Fibroblast of lung (primary cell): ENCODE measurements around the gene CFAP410. TPM values are rescaled to one million over a fixed set of nuclear protein-coding genes. Genes with fewer than 3 reads are reported as not detected.

Experiments used
- DNase-seq, 2 donors: peaks; one replicate each; pipeline versions ENCODE4 v3.0.0 to v3.0.0-alpha.2; 2010; ENCODE audit warnings: low read depth in 2 of 2
- H2AFZ ChIP-seq: 2 replicates; pipeline ENCODE4 v1.5.1; 2012; ENCODE audit warnings: low read length, control low read depth, inconsistent platforms
- H3K27ac ChIP-seq: 2 replicates; pipeline ENCODE4 v1.5.1; 2011; ENCODE audit warnings: low read length, control low read depth; ENCODE audit not compliant: insufficient read depth
- H3K27me3 ChIP-seq: 2 replicates; pipeline ENCODE4 v1.5.1; 2011; ENCODE audit warnings: mild to moderate bottlenecking, low read length; ENCODE audit not compliant: control insufficient read depth, insufficient read depth
- H3K36me3 ChIP-seq: 2 replicates; pipeline ENCODE4 v1.5.1; 2011; ENCODE audit warnings: low read length; ENCODE audit not compliant: control insufficient read depth, insufficient read depth
- H3K4me1 ChIP-seq: 2 replicates; pipeline ENCODE4 v1.5.1; 2011; ENCODE audit warnings: low read length; ENCODE audit not compliant: control insufficient read depth, insufficient read depth; ENCODE audit errors: extremely low read depth
- H3K4me2 ChIP-seq: 2 replicates; pipeline ENCODE4 v1.5.1; 2011; ENCODE audit warnings: low read length, control low read depth; ENCODE audit not compliant: insufficient read depth; ENCODE audit errors: extremely low read depth
- H3K4me3 ChIP-seq, 4 experiments: fragments of 200-600 bp in 1 of 4; sonication (generic) in 1 of 4; replicated peaks in 1 of 4; 2 replicates each; pipeline ENCODE4 v1.5.1; 2011 to 2016; ENCODE audit warnings: low read length in 4 of 4, low read depth in 3 of 4, mild to moderate bottlenecking in 3 of 4, control low read depth in 2 of 4, inconsistent platforms in 1 of 4, mixed read lengths in 1 of 4; ENCODE audit not compliant: insufficient read depth in 1 of 4; ENCODE audit errors: control extremely low read depth in 1 of 4
- H3K79me2 ChIP-seq: 2 replicates; pipeline ENCODE4 v1.5.1; 2012; ENCODE audit warnings: mild to moderate bottlenecking, low read length, inconsistent platforms; ENCODE audit not compliant: control insufficient read depth, insufficient read depth
- H3K9ac ChIP-seq: 2 replicates; pipeline ENCODE4 v1.5.1; 2011; ENCODE audit warnings: mild to moderate bottlenecking, low read length, control low read depth; ENCODE audit not compliant: insufficient read depth
- H3K9me3 ChIP-seq: 2 replicates; pipeline ENCODE4 v1.5.1; 2012; ENCODE audit warnings: low read depth, low read length; ENCODE audit not compliant: control insufficient read depth, insufficient read depth
- H4K20me1 ChIP-seq: 2 replicates; pipeline ENCODE4 v1.5.1; 2011; ENCODE audit warnings: low read length; ENCODE audit not compliant: control insufficient read depth, insufficient read depth; ENCODE audit errors: extremely low read depth
- EZH2 ChIP-seq: IDR thresholded peaks from 2 replicates; pipeline ENCODE4 v1.5.1; 2012; ENCODE audit warnings: low read length, control low read depth, mild to moderate bottlenecking; ENCODE audit errors: missing control alignments
- polyA plus RNA-seq, 2 donors: library from polyadenylated mRNA; depleted of rRNA in 1 of 2; stranded (reverse) in 1 of 2; unstranded in 1 of 2; fragments of >200 nt; gene quantifications; 2 replicates each; pipeline ENCODE4 v1.2.1, GENCODE V29; 2011 to 2012; ENCODE audit warnings: missing spikeins in 1 of 2
- total RNA-seq: library from RNA; depleted of rRNA; stranded (reverse); fragments of >200 nt; gene quantifications from 2 replicates; pipeline ENCODE4 v1.2.1, GENCODE V29; 2014
- TF ChIP-seq, protein P1 (sequence below), 2 donors: IDR thresholded peaks in 1 of 2; conservative IDR thresholded peaks in 1 of 2; 1 replicate in 1 of 2; 2 replicates in 1 of 2; pipeline ENCODE4 v1.5.1; 2011 to 2012; ENCODE audit warnings: low read length in 2 of 2, control low read depth in 1 of 2, inconsistent platforms in 1 of 2, low read depth in 1 of 2, mild to moderate bottlenecking in 1 of 2

CFAP410 gene
- total and polyA plus RNA-seq, 2 donors (not counting 1 experiment from before 2014, with no cell fraction given), result 4.9 to 7.1 TPM

DNA sequence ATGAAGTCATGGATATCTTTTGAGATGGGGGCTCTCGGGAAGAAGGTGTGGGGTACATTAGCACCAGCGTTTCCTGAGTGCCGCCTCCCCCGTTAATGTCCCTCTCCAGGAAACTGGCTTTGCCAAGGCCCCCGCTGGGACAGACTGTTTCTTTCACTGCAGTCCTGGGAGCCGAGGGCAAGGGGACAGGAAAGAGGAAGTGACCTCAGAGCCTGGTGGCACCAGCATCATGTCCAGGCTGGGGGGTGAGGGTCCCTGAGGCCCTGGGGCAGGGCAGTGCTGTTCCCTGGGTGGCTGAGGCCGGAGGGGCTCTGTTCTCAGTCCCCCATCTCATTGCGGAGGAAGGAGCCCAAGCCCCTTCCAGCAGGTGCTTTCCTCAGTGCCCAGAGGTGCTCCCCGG, 33.5 kb downstream of the CFAP410 start:
- TF ChIP-seq, protein P1, sequence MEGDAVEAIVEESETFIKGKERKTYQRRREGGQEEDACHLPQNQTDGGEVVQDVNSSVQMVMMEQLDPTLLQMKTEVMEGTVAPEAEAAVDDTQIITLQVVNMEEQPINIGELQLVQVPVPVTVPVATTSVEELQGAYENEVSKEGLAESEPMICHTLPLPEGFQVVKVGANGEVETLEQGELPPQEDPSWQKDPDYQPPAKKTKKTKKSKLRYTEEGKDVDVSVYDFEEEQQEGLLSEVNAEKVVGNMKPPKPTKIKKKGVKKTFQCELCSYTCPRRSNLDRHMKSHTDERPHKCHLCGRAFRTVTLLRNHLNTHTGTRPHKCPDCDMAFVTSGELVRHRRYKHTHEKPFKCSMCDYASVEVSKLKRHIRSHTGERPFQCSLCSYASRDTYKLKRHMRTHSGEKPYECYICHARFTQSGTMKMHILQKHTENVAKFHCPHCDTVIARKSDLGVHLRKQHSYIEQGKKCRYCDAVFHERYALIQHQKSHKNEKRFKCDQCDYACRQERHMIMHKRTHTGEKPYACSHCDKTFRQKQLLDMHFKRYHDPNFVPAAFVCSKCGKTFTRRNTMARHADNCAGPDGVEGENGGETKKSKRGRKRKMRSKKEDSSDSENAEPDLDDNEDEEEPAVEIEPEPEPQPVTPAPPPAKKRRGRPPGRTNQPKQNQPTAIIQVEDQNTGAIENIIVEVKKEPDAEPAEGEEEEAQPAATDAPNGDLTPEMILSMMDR (conservative IDR thresholded peaks at IDR 0.05 in 1 of 2, IDR thresholded peaks at IDR 0.05 in 1 of 2; ENCODE audit: low read depth in 1 of 2, low read length in 2 of 2), result no peak
- no peak for TF ChIP-seq EZH2
- no peaks in the 10 kb centered on the region for H3K27me3 ChIP-seq
- no peak overlapping the region for H2AFZ ChIP-seq
- no peak overlapping the region for H3K4me2 ChIP-seq
- H3K4me1 ChIP-seq, result peaks cover 2% of the 10 kb centered on the region
- DNase-seq, result no peak
- no peaks in the 10 kb centered on the region for H4K20me1 ChIP-seq
- no peak overlapping the region for H3K9ac ChIP-seq
- H3K4me3 ChIP-seq, result no peak overlapping the region
- peaks cover 25% of the 10 kb centered on the region for H3K79me2 ChIP-seq
- no peaks in the 10 kb centered on the region for H3K9me3 ChIP-seq
- no peak overlapping the region for H3K27ac ChIP-seq
- H3K36me3 ChIP-seq, result peaks cover 2% of the 10 kb centered on the region

GRCh38 chr21:44304877-44305293, 34.3 kb downstream of the CFAP410 start:
- Histone ChIP-seq H3K9ac (no peak overlapping the region), H3K4me1 (peaks cover 2% of the 10 kb centered on the region), H3K4me2 (no peak overlapping the region), H4K20me1 (no peaks in the 10 kb centered on the region), H3K9me3 (no peaks in the 10 kb centered on the region), H3K4me3 (no peak overlapping the region), H3K27ac (no peak overlapping the region), H3K79me2 (peaks cover 27% of the 10 kb centered on the region), H3K36me3 (peaks cover 2% of the 10 kb centered on the region), H3K27me3 (no peaks in the 10 kb centered on the region), H2AFZ (no peak overlapping the region)
- TF ChIP-seq EZH2, result no peak
- TF ChIP-seq, protein P1 (conservative IDR thresholded peaks at IDR 0.05 in 1 of 2, IDR thresholded peaks at IDR 0.05 in 1 of 2; ENCODE audit: low read depth in 1 of 2, low read length in 2 of 2), result peak; percentile 64 to 81
- DNase-seq, result peak; percentile 32 to 46

GRCh38 chr21:44304011-44304616, 35.1 kb downstream of the CFAP410 start:
- TF ChIP-seq, protein P1 (conservative IDR thresholded peaks at IDR 0.05 in 1 of 2, IDR thresholded peaks at IDR 0.05 in 1 of 2; ENCODE audit: low read depth in 1 of 2, low read length in 2 of 2), result no peak
- no peak overlapping the region for H3K4me2 ChIP-seq
- H3K4me3 ChIP-seq, result no peak overlapping the region
- no peak overlapping the region for H3K9ac ChIP-seq
- DNase-seq, result no peak
- no peaks in the 10 kb centered on the region for H3K27me3 ChIP-seq
- H3K27ac ChIP-seq, result no peak overlapping the region
- no peak overlapping the region for H2AFZ ChIP-seq
- H3K36me3 ChIP-seq, result no peaks in the 10 kb centered on the region
- H3K4me1 ChIP-seq, result peaks cover 5% of the 10 kb centered on the region
- H3K79me2 ChIP-seq, result peaks cover 27% of the 10 kb centered on the region
- no peaks in the 10 kb centered on the region for H3K9me3 ChIP-seq
- no peaks in the 10 kb centered on the region for H4K20me1 ChIP-seq
